Fibroblast of villous mesenchyme (primary cell): Measurements from ENCODE around the gene HIVEP3. TPM values are rescaled to one million over a fixed set of nuclear protein-coding genes. Genes with fewer than 3 reads are reported as not detected.
A peak's percentile ranks its signal among the peaks of the same experiment; 100 is the strongest.

Source experiments
- DNase-seq: peaks from one replicate; pipeline ENCODE4 v3.0.0-alpha.2; 2010; ENCODE audit warnings: low read depth
- H3K4me3 ChIP-seq: 2 replicates; pipeline ENCODE4 v1.5.1; 2011; ENCODE audit warnings: low read depth, mild to moderate bottlenecking, low read length
- CTCF ChIP-seq: IDR thresholded peaks from 2 replicates; pipeline ENCODE4 v1.5.1; 2012; ENCODE audit warnings: low read depth, mild to moderate bottlenecking, low read length; ENCODE audit not compliant: insufficient read depth
- total RNA-seq: library from RNA; depleted of rRNA; stranded (reverse); fragments of >200 nt; gene quantifications from 2 replicates; pipeline ENCODE4 v1.2.3, GENCODE V29; 2012

Gene HIVEP3
- total RNA-seq, 1 donor: 0.86 TPM

- DNase-seq: peak; percentile 43
- H3K4me3 ChIP-seq: no peak overlapping the region
- no peak for TF ChIP-seq CTCF
Measured at GRCh38 chr1:41876576-41877445, 41.9 kb downstream of the HIVEP3 start.

DNA sequence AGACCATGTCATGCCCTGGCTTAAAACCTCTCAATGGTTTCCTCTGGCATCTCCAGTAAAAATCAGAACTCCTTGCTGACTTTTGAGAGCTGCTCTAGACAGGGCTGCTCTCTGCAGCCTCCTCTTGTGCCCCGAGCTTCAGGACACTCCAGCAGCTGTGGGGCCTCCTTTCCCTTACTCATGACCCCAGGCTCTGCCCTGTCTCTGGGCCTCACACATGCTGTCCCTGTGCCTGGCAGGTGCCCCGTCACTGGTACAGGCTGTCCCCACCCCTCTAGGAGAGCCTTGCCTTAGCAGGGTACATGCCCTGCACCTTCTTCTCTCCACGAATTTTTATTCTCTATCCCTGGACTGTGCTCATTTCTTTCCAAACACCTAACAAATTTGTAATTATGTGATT is 43.2 kb downstream of the HIVEP3 start:
- TF ChIP-seq CTCF: no peak
- H3K4me3 ChIP-seq: no peak overlapping the region
- no peak for DNase-seq

- DNase-seq: no peak
- TF ChIP-seq CTCF: no peak
- H3K4me3 ChIP-seq: no peak overlapping the region
Measured at GRCh38 chr1:41874903-41875411, 43.8 kb downstream of the HIVEP3 start.

DNA sequence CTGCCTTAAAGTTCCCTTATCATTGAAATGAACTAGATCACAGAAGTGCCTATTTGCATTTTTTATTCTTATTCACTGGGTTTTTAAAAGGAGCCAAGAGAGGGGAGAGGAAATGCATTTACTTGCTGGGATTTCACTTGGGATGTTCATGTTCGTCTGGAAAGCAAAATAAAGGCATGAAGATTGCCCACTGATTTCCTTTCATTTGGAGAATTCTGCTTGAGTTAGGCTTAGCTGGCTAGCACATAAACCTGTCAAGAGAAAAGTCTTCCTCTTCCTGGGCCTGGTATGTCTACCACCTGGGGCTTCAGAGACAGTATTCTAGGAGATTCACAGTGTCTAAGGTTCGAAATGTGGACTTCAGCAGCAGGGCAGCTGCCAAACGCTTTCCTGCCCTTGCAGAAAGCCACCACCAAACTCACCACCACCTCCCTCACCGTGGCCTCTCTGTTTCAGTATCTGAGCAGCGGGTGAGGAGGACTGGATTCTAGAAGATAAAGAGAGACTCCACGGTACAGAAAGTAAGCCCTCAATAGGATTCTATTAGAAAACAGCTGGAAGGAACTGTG is 44.5 kb downstream of the HIVEP3 start:
- H3K4me3 ChIP-seq: no peak overlapping the region
- TF ChIP-seq CTCF: no peak
- no peak for DNase-seq

- no peak for DNase-seq
- TF ChIP-seq CTCF: no peak
- H3K4me3 ChIP-seq: no peak overlapping the region
Measured at GRCh38 chr1:41872074-41872473, 46.6 kb downstream of the HIVEP3 start.

DNA sequence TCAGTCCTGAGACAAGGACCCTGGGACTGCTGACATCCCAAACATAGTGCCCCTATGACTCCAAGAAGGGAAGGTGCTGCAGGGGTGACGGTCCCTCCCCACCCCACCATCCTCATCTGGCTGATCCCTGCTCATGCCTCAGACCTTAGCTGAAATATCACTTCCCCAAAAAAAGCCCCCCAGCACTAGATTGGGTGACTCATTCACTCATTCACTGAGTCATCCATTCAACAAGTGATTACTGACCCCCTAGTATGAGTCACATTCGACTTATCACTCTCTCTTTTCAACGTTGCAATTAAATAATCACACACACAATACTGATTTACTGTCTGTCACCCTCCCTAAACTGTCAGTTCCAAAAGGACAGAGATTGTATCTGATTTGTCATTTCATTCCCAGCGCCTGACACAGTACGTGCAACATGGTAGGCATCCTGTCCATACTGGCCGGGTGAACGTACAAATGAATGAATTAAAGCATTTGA is 48.6 kb downstream of the HIVEP3 start:
- TF ChIP-seq CTCF: no peak
- DNase-seq: peak; percentile 40
- no peak overlapping the region for H3K4me3 ChIP-seq
